Measurements from ENCODE around the gene FAM124B.

GRCh38 chr2:224401641-224402342, at the start of gene FAM124B:
- TF ChIP-seq CTCF (IDR thresholded peaks at IDR 0.05) = no peak
- peak in 1 of 2 donors; percentile 12 for TF ChIP-seq POLR2A (IDR thresholded peaks at IDR 0.05)

Measured in Peyer's patch (tissue), 4 donors.